HG02943 (cell line): ENCODE measurements around the gene PHLPP1.
"Not testable (repeated sequence)": the region's sequence is repeated elsewhere in the genome, so short reads cannot be mapped to it uniquely, and the experiment has no call there.

ENCODE experiments used
- ATAC-seq: cut with Tn5 transposase; IDR thresholded peaks from one replicate; pipeline ENCODE4 v1.9.1; 2021; ENCODE audit warnings: mild to moderate bottlenecking, low read depth, moderate library complexity; ENCODE audit not compliant: unreplicated experiment

PHLPP1 gene

DNA sequence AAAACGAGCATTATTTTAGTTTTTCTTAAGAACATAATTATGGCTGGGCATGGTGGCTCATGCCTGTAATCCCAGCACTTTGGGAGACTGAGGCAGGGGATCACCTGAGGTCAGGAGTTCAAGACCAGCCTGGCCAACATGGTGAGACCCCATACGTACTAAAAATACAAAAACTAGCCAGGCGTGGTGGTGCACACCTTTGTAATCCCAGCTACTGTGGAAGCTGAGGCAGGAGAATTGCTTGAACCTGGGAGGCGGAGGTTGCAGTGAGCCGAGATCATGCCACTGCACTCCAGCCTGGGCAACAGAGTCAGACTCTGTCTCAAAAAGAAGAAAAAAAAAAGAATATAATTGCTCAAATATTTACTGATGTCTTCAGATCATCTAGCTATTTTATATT, 25.3 kb downstream of the PHLPP1 start:
- ATAC-seq = not testable (repeated sequence)

DNA sequence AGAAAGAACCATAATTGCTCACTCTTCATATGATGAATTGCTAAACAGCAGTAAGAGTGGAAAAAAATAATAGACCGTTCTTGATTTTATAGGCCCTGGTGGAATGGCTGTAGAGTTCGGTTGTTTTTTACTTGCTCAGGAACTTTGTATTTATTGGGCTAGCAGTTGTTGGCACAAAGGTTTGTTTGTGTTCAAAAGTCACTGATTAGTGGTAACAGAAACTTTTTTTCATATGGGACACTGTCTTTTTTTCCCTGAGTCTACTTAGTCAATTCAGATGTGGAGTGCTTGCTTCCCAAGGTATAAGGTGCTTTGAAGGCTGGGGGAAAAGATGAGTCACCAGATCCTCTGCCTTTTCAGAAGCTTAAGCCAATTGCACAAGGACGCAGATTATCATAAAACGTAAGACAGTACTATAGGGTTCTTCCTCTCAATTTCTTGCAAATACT, 25.8 kb downstream of the PHLPP1 start:
- no peak for ATAC-seq

DNA sequence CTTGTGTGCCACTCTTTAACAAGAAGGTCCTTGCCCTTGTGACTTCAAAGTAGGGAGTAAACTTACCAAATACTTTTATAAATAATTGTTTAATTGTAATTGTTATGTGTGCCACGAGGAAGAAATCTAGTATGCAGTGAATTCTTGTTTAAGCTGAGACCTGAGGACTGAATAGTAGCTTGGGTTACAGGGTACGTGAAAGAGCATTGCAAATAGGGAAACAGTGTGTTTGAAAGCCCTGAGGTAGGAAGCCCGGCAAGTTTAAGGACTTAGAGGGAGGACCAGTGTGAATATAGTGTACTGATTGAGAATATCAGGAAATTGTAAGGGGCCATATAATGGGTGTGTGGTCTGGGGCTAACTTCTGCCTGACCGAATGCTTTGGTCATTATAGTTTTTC, 26.2 kb downstream of the PHLPP1 start:
- ATAC-seq = no peak

DNA sequence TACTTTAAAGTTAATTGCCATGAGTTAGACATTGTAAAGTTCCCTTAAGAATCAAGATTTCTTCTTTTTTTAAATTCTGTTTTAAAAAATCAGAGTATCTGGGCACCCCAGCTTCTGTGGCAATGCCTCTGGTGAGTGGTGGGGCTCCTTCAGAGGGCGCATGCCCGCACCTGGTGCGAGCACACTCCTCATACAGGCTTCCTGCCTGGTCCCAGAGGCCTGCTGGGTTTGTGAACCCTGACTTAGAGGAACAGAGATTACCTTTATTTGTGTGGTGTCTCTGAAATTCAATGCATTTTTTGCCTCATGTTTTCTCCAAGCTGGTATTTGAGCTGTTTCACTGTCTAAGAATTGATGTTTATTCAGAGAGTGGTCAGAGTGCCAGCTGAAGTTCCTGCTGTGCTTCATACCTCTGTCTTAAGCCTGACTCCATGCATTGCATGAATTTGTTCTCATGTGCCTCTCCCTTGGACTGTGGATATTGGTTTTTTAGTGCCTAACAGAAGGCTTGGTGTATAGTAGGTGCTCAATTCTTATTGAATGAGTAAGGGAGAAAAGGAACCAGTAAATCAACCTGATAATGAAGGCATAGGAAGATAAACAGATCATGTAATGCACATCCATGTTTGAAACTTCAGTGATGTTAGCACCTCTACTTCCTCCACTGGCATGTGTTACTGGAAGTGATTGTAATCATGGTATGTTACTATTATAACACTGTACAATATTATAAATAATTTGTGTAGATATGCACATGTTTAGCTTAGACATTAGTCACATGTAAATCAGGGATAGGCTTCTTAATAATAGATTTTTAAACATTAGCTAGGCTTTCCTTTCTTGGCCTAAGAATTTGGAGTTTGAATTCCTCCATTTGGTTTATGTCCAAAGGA, 29.0 kb downstream of the PHLPP1 start:
- ATAC-seq = peak; percentile 77

DNA sequence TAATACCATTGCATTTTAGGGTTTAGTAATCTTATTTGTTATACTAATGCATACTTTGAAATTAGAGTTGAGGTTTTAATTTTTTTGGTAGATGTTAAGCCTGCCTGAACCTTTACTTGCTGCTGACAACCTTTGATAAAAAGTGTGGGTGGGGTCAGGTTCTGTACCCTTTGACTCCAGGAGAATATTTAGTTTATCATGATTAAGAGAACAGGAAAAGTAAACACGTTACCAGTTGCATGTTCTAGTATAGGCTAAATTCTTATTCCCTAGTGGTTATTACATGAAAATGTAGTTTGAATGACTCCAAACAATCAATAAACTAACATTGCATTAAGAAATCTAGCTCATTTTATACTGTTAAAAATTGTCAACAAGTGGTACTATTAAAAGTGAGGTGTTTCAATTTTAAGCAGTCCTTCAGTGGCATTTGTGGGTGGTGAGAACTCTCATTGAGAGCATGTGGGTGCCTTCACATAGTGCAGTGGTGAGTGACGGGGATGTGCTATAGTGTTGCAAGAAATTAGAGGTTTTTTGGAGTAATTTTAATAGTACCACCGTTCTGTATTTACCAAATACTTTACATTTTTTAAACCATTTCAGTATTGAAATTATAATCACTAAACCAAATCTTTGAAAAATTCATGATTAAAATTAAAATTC, 29.9 kb downstream of the PHLPP1 start:
- no peak for ATAC-seq

DNA sequence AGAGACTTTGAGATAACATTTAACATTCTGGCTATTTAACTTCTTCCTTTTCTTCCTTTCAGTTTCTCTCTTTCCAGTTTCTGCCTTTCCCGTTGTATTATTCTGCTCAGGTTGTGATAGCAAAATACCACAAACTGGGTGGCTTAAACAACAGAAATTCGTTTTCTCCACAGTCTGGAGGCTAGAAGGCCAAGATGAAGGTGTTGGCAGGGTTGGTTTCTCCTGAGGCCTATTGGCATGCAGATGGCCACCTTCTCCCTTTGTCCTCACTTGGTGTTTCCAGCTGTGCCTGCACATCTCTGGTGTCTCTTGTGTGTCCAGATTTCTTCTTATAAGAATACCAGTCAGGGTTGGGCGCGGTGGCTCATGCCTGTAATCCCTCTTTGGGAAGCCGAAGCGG, 34.0 kb downstream of the PHLPP1 start:
- ATAC-seq = no peak

DNA sequence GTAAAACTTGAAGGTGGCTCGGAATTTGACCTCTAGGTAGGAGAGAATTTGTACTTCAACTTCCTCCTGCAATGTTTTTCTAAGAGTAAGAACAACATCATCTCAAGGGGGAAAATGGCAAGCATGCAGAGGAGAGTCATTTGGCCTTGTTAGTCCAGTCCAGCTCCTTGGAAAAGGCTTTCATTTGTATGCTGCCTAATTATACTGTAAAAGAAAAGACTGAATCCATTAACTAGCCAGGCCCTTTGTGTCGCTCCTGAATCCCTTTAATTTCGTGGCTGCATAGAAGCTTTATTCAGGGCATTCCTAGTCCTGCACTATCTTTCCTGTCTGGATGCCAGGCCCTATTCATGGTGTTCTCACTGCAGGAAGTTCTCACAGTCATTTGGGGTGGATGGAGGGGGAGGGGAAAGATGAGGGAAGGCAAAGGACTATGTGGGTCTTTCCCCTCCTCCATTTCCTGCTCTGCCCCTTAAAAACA, 36.0 kb downstream of the PHLPP1 start:
- no peak for ATAC-seq

DNA sequence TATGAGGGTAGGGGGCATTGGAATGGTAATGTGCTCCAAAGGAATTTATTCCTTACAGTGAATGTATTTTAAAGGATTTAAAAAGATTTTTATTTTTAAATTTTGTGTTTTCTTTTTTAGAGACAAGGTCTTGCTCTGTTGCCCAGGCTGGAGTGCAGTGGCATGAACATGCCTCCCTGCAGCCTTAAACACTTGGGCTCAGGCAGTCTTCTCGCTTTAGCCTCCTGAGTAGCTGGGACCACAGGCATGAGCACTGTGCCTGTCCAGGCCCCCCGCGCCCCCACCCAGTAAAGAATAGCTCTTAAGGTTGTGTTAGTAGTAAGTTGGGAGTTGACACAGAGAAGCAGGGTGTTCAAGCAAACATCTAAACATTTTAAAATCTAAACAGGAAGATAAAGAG, 36.6 kb downstream of the PHLPP1 start:
- ATAC-seq = no peak

DNA sequence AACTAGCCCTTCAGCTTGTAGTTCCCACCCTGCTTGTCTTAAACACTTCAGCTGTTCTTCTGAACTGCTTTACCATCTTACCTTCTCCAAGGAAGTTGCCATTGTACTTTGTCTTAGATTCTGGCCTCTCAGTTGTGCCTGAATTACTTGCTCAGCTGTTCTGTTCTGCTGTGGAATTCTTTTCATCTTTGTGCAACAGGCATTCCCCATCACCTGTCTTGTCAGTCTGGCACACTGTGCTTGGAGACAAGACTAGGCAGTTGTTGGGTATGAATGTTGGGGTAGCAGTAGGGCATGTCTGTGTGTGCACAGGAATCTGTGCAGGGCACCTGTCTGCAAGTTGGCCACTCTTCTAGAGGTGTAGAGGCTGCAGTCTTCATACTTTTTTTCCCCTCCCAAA, 38.7 kb downstream of the PHLPP1 start:
- ATAC-seq = no peak

DNA sequence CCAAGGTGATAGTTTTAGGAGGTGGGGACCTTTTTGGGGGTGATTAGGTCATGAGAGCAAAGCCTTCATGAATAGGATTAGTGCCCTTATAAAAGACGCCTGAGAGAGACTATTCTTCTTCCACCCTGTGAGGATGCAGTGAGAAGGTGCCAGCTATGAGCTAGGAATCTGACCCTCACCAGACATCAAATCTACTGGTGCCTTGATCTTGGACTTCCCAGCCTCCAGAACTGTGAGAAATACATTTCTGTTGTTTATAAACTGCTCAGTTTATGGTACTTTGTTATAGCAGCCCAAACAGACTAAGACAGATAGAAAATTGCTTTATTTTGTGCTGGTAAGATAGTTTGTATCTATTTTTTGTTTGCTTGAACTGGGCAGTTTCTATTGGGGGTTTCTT, 40.1 kb downstream of the PHLPP1 start:
- ATAC-seq = no peak

DNA sequence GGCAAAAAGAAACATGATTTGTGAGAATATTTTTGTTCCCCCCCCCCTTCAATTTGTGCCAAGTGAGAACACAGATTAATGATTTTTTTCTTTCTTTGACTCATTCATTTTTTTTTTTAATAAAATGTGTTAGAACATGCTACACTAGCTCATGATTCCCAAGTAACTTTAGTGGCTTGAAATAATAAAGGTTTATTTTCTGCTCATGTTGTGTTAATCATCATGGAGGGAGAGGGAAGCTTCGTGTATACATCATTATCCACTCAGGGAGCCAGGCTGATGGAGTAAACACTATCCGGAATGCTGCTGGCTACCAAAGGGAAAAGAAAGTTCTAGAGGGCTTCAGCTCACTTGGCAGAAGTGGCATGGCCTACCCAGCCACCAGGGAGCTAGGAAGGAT, 40.6 kb downstream of the PHLPP1 start:
- no peak for ATAC-seq

DNA sequence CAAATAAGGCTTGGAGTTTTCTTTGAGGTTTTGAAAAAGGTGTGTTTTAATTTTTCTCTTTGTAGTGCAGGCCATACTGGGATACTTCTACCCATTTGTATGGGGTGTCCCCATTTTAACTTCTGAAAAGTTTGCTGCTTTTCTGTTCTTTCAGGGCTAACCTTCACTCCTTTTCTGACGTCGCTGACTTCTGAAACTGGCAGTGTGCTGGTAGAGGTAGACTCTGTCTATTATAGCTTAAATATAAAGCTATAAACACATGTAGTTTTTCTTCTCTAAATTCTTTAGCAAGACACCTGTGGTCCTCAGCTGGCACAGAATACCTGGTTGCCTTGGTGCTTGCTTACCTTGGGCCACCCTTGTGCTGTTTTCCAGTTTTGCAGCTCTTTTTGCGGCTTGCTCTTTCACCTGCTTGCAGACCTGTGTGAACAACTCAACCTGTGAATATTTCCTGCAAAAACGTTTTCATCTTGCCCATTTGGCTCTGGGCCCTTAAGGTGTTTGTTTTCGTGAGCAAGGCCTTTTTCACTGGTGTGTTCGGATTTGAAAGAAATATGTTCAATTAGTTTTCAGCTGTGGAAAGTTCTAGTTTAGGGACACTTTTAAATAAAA, 42.2 kb downstream of the PHLPP1 start:
- ATAC-seq = no peak

DNA sequence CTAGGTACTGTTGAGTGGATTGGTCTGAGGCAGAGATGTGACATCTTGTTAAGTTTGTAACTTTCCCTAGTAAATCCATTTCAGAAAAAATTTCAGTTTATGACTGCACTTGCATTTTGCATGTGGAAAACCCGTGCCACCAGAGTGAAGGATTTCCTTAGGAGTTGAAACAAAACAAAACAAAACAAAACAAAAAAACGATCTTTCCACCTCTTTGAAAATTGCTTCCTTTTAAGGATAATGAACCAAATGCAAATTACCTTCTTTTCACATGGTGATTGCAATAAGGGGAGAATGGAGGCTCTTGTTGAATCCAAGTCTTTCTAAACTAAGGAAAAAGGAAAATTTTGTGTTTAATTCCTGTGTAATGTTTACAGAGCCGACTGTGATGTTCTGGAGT, 43.2 kb downstream of the PHLPP1 start:
- no peak for ATAC-seq

DNA sequence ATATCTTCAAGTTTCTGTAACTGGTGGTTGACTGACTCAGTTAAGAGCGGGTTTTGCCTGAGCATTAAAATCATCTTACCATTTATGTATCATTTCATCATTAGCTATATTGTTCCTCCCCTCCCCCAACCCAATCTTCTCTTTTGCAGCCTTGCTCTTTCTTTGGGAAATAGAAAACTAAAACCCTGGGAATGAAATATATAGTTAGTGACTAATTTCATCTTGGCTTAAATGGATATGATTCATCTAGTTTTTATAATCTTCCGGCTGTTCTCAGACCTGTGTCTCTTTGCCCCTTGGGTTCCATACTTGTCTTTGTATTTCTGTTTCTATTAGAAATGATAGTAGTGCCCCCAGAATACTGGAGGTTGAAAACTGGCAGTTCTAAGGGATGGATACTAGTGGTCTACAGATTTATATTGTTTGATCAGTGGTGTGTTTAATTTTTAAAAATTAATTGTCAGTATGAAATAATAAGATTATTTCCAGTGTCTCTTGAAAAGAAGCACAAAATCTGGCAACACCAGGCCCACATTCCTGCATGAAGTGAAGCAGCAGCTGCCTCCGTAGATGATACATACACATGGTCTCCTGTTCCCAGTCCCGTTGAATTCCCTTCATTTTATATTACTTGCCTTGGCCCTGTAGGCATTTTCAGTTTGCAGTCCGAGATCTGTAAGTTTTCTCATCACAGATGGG, 44.5 kb downstream of the PHLPP1 start:
- no peak for ATAC-seq

DNA sequence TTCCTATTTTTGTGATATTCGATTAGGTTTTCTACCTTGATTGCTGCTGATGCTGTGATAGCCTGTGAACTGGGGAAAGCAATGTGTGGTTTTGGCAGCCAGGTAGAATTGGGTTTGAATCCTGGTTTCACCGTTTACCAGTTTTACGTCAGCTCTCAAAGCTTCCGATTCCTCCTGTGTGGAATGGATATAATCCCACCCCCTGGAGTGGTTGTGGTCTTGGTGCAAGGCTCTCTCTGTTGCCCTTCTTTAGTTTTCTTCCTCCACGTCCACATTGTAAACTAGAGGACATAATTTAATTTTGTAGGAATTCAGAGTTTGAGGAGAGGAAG, 45.0 kb downstream of the PHLPP1 start:
- ATAC-seq = no peak

DNA sequence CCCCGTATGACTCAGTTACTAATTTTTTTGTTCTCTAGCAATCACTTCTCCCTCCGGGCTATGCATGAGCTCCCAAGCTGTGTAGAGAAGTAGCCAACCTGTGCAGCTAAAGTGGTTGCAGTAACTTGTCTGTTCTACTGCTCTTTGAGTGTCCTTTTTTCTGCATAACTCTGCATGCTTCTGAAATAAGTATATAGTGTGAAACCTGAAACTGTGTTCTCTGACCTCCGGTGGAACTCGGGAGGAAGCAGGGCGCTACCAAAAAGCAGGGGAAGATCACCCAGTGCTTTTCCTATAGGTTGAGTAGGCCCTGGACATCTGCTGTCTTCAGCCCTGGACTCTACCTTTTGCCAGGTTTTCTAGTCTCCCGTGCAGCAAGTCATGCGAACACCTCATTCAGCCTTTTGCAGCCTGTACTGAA, 47.8 kb downstream of the PHLPP1 start:
- no peak for ATAC-seq

DNA sequence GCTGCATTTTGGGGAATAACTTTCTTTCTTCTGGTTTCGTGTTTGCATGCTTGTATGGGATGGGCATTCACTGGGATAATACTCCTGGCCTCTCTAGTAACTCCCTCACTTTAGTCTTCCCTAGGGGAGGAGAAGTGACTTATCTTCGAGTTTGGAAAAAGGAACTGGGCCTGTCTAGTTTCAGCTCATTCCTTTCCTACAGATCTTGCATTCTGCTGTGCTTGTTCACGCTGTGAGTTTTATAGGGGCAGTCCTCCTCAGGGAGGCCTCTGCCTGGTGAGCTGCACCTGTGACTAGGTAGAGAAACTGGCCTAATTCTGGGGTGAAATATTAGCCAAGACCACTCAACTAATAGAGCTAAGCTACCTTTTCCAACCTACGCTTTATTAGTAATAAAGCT, 50.9 kb downstream of the PHLPP1 start:
- no peak for ATAC-seq

DNA sequence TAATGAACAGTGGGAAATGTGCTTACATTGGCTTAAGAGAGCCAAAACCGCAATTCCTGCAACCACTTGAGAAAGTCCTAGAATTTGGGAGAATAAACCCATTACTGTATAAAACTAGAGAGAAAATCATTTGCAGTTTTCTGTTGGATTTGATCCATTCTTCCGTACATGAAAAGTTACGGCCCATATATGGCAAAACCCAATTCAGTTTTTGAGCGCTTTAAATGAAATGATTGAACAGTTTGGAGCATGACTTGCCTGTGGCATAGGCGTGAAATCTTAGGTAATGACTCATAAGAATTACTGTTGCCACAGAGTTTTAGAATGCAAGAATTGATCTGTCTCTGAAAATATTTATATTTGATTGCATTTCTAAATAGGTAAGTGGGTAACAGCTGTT, 52.0 kb downstream of the PHLPP1 start:
- no peak for ATAC-seq

DNA sequence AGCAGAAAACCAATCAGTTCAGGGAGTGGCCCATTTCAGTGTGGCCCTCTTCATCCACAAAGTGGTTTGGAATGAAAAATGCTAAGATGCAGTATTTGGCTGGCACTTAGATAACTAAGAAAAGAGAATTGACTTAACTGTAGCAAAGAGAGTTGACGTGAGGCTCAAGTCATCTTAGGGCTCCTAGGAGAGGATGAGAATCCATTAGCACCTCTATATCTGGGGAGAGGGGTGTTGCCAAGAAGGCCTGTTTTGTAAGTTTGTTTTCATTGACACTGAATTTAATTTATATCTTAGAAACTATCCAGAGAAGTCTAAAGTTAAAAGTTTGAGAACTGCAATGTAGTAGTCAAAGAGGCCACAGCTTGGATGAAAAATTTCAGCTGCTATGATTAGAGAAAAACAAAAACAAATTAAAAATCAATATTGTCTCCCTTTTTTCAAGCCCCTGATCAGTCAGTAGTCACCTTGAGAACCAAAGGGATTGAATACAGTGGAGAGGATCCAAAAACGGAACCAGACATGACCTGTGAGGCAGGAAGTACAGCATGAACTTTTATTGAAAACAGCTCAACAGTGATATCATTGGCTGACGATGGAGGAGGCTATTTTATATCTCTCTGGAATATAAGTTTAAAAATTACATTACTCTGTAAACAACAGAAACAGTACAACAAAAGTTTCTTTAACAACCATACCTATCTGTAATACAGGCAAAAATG, 52.7 kb downstream of the PHLPP1 start:
- ATAC-seq = no peak

DNA sequence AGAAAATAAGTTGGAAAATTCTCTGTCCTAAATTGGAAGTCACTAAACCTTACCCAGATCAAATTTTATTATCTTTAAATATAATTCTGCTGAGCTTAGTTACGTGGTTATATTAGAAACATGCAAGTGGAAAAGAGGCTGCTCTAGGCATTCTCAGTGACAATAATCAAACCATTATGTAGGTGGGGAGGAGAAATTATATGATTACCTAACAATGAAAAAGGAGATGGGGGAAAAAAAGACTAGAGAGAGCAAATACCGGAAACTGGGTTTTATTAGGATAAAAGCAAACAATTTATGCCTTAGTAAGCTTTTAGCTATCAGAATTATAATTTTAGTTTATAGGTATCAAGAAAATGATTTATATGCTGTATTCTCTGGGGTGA, 53.2 kb downstream of the PHLPP1 start:
- no peak for ATAC-seq
